HG02870 (cell line): Measurements from ENCODE around the gene SHH.

Source experiments
- ATAC-seq: cut with Tn5 transposase; IDR thresholded peaks from one replicate; pipeline ENCODE4 v1.9.1; 2021; ENCODE audit warnings: mild to moderate bottlenecking, moderate library complexity; ENCODE audit not compliant: unreplicated experiment

Gene SHH

DNA sequence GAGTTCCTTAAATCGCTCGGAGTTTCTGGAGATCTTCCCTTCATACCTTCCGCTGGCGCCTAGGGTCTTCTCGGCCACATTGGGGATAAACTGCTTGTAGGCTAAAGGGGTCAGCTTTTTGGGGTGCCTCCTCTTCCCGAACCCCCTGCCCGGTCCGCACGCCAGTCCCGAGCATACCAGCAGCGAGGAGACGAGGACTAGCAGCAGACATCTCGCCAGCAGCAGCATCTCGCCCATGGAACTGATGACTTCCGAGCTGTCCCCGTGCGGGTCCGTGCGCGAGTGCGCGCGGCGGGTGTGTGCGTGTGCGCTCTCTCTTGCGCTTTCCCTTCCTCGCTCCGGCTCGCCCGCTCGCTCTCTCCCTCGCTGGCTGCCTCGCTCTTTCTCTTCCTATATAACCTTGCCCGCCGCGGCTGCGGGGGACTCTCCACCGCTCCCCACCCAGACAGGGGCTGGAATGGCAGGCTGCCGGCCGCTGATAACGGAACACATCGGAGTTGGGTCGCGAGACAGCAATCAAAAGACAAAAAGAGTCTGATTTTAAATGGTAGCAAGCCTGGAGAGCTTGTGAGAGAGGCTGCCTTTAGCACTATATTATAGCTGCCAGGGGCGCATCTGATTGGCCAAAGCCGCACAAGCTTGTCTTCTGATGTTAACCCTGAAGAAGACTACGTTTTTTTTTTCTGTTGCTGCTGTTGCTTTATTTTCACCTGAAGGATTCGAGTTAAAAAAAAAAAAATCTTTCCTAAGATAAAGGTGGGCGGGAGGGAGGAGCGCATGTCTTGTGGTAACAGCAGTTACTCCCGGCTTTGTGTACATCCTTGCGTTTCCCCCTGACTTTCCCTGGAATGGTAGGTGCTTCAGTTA lies at the start of gene SHH:
SHH (minus strand) TSS at position 569 of the 867 bp plus-strand sequence; CDS start at position 228, 341 bp downstream.
- ATAC-seq = no peak

DNA sequence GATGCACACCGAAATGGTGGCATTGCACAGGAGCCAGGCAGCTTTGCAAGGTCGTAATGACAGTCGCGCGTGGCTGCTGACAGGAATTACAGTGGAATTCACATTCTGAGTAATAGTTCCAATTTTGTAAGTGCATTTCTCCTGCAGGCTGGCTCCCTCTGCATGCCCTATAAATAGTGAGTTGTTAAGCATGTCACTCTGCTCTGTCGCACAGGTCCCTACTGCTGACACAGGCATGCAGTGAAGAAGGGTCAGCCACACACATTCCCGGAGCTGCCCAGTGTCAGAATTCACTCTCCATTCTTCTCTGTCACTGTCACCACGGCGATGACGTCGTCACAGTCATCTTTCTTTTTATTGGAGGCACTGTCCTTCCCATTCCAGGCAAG lies 49.2 kb upstream of the SHH start:
- no peak for ATAC-seq

DNA sequence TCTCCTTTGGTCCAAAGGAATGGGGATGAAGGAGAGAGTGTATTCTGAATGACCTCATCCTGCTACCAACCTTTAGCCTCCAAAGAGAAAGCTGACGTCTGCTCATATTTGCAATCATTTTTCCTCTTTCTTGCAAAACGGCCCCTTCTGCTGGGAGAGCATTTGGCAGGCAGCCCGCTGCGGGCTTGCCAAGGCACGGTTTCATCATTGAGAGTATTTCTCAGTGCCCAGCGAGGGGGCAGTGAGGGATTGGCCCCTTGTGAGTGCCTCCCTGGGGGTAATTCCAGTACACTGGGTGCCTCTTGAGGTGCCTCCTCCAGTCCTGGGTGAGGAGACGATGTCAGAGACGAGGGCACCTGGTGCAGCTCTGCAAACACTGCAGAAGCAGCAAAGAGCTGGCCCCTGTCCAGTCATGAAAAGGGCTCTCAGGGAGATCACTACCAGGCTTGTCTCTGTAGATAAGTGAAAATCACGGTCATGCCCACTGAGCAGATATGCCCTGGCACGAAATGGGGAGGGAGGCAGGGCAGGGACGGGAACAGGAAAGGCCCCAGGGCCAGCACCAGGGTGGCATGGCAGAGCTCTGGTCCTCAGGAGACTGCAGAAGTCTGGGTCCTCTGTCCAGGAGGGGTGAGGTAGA lies 48.7 kb upstream of the SHH start:
- no peak for ATAC-seq

DNA sequence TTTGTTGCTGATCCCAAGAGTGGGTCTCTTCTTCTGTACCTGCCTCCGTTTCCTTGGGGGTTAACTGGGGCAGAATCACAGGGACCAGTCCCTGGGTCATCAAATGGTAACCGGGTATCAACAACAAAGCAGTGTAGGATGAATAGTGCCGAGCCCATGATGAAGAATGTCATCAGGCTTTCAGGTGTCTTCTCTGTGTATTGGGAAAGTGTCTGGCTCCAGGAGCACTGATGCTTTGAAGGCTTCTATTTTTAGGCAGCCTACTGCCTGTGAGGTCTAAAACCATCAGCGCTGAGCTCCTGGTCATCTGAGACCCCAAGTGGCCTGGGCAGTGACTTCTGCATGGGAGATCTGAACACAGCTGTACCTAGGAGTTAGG lies 48.2 kb upstream of the SHH start:
- ATAC-seq = no peak

DNA sequence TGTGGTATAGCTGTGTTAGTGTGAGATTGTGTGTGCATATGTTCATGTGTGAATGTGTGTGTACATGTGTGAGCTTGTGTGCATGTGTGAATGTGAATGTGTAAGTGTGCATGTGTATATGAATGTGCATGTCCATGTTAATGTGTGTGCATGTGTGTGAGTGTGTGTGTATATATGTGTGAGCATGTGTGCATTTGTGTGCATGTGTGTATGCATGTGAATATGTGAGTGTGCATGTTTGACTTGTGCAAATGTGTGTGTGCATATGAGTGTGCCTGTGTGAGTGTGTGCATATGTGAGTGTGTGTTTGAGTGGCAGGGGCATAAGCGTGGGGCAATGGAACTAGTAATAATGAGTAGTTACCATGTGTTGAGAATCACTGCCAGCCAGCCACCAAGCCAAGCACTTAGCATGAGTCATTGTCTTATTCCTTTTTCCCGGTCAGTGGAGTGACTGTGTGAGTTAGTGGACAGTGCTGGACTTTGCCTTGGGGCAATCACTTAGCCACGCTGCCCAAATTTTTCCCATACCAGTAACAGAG lies 46.3 kb upstream of the SHH start:
- ATAC-seq = no peak

DNA sequence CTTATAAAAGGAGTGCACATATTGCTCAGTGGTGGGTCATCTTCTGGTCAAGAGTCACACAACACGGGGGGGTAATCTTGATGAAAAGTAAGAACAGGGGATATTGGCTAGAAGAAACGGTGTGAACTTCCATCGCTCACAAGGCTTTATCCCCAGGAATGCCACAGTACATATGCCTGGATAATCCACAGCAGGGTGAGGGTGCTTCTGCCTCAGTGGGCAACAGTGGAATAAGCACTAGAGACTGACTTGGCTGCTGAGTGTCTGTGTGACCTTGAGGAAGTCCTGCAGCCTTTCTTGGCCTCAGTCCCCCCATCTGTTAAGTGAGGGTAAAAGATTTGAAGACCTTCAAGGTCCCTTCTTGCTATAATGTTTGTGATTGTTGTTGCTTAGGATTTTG lies 44.9 kb upstream of the SHH start:
- ATAC-seq = no peak

DNA sequence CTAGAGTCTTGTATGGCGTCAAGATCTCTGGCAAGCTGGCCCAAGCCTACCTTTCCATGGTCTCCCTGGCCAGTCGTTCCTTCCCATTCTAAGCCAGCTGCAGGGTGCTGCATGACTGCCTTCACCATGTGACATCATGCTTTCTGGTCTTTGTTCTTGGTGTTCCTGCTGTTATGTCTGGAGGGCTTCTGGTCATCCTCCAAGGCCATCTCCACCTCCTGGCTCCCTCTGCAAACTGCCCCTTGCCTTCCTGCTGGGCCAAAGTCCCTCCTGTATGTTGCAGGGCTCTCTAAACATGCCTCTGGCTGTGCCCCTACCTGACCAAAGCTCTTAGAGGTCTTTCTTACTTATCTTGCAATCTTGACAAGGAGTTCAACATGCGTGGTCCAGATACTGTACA lies 44.4 kb upstream of the SHH start:
- no peak for ATAC-seq

DNA sequence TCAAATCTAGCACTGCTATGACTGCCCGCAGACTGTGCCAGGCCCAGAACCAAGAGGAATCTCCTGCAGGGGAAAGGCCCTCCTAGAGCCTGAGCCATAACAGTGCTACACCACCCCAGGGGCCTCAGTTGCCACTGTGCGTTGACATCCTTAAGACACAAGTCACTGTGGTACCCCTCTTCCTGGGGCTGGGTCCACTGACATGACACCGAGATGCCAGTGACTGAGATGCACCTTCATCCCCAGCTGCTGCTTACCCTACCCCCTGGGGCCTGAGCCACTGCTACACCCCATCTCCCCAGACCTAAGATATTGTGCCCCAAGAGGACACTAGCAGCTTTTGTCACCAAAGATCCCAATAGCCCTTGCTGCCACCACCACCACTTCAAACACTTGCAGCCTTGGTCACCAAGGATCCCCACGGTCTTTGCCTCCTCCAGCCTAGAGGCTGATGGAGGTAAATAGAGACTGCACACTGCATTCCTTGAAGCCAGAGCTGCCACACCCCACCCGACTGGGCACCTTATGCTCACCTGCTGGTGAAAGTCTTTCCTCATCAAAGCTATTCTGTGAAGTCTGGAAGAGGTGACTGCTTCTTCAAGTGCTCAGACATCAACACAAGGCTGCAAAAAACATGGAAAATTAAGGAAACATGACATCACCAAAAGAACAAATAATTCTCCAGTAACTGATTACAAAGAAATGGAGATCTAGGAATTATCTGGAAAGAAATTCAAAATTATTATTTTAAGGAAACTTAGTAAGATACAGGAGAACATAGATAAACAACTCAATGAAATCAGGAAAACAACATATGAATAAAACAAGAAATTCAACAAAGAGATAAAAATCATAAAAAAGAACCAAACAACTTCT lies 40.4 kb upstream of the SHH start:
- no peak for ATAC-seq

DNA sequence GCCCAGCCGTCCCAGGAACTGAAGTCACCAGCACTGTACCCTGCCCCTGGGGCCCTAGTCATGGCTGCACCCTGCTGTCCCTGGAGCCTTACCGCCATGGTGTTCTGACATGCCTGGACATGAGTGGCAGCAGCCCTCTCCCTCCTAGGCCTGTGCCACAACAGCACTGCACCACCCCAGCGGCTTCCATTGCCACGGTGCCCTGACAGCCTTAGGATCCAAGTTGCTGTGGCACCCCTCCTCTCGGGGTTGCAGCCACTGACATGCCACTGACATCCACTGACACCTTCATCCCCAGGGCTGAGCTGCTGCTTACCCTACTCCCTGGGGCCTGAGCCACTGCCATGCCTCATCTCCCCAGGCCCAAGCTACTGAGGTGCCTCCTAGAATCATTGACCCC lies 39.6 kb upstream of the SHH start:
- ATAC-seq = no peak

DNA sequence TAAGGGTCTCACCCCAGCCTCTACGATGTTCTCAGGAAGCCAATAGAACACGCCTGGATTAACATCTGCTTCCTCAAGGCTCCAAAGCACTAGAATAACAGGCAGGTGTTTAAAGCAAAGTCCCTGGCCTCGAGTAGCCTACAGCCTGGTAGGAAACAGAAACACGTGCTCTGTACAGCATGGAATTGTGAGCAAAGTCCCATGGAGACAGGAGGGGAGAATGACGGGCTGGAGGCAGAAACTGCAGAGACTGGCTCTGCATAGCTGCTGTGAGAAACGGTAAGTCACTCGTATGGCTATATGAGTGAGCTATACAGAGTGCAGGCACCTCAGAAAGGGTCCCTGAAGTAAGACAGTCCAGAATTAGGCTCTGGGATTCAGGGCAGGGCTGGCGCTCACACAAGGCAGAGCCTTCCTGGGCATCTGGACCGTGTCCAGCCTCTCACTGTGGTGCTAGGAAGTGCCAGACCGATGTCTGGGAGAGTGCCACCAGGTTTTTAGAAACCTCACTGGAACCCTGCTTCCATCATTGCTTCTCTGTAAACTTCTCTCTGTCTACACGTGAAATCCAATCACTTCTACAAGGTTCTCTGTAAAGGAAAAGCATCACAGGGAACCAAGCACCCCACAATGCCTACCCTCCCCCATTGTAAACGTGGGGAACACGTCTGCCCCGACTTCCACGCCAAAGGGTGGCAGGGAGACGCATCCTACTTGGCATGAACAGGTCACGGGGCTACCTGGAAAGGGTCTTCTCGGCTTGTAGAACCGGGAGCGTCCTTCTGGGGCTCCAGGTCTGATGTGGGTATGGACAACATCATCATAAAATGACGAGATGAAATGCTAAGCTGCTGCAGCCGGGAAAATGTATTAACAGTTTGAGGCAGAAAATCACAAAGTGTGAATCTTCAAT lies 38.8 kb upstream of the SHH start:
- no peak for ATAC-seq

DNA sequence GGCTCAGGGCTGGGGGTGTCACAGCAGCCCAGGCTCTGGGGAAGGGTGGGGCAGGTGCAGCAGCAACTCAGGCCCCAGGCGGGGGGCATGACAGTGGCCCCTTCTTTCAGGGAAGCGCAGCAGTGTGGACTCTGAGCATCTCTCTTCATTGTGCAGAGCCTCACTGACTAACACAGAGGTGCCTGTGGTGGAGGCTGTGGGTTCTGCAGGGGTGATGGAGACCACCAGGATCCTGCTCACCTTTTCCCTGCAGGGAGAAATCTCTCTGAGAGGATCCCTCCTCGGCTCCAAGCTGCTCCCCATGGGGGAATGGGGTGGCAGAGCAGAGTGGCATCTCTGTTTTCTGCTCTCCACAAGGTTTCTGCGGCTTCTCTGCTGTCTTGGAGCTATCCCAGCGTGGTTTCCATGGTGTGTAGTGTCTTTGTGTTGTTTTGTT lies 37.8 kb upstream of the SHH start:
- ATAC-seq = no peak

DNA sequence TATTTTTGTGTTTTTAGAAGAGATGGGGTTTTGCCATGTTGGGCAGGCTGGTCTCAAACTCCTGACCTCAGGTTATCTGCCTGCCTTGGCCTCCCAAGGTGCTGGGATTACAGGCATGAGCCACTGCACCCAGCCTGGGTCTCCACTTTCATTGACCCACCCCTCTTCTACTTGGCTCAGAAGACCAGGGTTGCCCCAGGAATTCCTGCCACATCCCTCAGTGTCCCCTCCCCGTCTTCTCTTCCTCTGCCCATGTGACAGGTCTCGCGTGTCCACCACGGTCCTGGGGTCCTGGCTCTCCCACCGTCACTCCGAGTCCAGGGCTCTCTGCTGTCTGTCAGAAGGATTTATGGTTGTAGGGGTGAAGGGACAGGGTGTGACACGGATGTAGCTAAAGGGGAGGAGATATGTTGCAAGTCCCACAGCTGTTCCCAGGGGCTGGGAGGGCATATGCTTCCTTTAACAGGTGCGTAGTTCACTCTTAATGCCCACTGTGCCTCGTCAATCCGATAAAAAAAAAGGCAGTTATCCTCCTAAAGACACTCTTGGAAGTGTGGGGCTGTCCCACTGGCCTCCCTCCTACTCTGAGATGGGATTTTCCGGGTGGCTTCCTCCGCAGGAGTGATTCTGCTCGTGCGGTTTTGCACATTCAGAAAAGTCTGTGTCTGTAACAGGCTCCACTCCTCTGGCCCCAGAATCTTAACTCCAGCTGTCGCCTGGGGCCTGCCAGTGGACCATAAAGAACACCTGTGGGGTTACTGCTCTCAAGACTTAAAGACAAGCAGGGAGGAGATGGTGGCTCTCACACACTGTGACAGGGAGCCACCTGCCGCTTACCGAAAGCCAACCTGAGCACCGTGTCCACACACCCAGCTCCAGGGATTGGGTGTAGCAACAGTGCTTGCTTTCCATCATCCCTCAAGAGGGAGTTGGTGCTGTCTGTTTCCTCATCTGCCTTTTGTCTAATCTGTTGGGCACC lies 36.7 kb upstream of the SHH start:
- no peak for ATAC-seq

DNA sequence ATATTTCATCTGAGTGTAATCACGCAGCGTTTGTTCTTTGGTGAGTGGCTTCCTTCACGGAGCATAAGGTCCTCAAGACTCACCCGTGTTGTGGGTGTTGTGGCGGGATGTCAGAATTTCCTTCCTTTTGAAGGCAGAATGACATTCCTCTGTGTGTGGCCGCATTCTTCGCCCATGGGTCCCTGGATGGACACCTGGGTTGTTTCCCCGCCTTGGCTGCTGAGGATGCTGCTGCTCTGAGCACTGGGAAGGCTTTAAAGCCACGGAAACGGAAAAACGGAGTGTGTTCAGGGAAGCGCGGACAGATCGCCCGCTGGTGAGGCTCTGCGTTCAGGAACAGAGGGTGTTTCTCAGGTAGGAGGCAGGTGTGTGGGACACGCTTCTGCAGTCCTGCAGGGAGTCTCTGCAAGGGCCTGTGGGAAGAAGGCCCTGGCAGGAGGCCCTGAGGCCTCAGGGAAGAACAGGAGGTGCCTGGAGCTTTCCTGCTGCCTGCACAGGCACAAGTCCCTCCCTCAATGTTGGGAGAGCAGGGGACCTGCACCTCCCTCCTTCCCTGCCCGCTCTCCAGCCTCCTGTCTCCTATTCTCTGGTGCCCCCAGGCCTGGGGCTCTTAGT lies 35.7 kb upstream of the SHH start:
- no peak for ATAC-seq

DNA sequence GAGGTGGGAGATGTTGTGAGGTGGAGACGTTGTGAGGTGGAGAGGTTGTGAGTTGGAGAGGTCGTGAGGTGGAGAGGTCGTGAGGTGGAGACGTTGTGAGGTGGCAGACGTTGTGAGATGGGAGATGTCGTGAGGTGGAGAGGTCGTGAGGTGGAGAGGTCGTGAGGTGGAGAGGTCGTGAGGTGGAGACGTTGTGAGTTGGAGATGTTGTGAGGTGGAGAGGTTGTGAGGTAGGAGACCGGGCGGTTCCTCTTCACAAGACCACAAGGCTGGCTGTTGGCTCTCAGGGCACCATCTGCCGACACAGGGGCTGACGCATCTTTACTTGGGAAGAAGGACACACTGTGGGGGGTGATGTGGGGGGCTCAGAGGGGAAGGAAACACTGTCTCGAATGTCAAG lies 34.7 kb upstream of the SHH start:
- ATAC-seq = no peak

DNA sequence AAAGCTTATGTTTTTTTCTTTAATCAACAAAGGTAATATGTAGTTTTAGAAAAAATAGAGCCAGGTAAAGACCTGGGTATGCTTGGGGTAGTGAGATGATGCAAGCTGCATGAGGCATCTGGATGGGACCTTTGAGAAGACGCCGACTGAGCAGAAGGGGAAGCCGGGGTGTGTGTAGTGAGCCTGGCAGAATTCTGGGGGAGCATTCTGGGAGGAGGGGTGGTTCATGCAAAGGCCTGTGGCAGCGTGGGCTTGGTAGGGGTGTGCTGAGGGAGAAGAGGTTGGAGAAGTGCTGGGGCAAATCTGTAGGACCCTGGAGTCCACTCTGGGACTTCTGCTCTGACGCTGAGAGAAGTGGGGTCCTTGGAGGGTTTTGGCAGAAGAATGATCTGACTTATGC lies 33.9 kb upstream of the SHH start:
- ATAC-seq = no peak

DNA sequence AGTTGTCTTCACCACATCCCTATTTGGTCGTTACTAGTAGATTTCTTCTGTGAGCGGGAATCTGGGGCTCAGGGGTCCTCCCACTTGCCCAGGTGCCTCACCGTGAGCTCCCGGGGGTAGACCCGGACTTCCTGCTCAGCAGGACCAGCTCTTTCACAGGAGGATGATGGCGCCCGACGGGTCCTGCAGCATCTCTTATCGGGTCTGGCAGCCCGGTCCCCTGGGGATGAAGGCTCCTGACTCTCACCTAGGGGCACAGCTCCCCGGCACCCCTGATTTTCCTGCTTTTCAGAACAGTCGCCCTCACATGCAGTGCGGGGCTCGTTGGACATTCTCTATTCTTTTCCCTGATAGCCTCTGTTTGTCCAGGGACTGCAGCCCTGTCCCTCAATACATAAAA lies 33.0 kb upstream of the SHH start:
- no peak for ATAC-seq

DNA sequence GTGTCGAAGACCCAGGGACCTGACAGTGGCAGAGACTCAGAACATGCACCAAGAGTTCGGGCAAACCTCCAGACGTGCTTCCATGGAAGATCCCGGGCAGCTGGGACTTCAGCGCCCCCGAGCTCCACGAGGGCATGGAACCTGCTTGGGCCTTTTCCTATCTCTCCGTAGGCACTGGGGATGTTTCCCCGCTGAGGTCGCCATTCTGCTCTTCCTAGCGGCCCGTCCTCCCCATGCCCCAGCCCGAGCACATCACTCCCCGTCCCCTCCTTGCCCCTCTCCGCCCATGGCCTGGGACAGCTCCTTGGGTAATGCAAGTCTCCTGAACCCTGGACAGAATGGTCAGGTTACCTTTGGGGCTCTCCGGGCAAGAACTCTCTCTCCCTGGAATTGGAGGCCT lies 32.3 kb upstream of the SHH start:
- ATAC-seq = no peak

DNA sequence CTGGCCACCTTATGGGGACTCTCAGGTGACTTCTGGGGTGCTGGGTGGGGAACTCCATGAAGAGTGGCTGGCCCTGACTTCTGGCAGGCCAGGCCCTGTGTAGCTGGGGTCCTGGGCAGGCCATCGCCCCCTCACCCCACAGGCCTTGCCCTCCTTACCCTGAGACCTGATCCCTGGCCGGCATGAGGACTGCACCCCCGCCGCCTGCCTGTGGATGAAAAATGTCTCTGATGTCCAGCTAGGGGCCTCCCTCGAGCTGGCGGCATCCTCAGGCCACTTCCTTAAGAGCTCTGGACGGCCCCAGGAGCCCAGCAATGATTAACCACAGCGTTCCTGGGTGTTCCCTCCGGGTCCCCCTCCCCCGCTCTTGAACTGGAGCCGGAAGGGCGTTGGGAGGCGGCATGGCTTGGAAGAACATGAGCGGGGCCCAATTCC lies 31.8 kb upstream of the SHH start:
- no peak for ATAC-seq
